Naive B cell (primary cell): ENCODE data around the gene GLE1. TPM values are rescaled to one million over a fixed set of nuclear protein-coding genes. Genes with fewer than 3 reads are reported as not detected.
A peak's percentile ranks its signal among the peaks of the same experiment; 100 is the strongest.
"Not testable (repeated sequence)": the region's sequence is repeated elsewhere in the genome, so short reads cannot be mapped to it uniquely, and the experiment has no call there.

Experiments used
- ATAC-seq, 2 donors: fragments of 150-1000 bp; cut with Tn5 transposase; 2 replicates each; pipeline ENCODE4 v1.10.0; 2021; ENCODE audit warnings: low read depth in 2 of 2, mild to moderate bottlenecking in 2 of 2, moderate library complexity in 2 of 2
- DNase-seq: peaks from one replicate; pipeline ENCODE4 v3.0.0; 2022
- H3K27ac Mint-ChIP-seq, 6 donors: one replicate each; pipeline ENCODE4 v1.8.0; 2020 to 2022; ENCODE audit warnings: mild to moderate bottlenecking in 6 of 6, mixed read lengths in 6 of 6, moderate library complexity in 5 of 6, inconsistent platforms in 2 of 6
- H3K27me3 Mint-ChIP-seq, 3 donors: one replicate each; pipeline ENCODE4 v1.8.0; 2021 to 2022; ENCODE audit warnings: mixed read lengths in 3 of 3, mild to moderate bottlenecking in 1 of 3
- H3K36me3 Mint-ChIP-seq, 2 donors: one replicate each; pipeline ENCODE4 v1.8.0; 2020 to 2022; ENCODE audit warnings: mixed read lengths in 2 of 2, inconsistent platforms in 1 of 2, mild to moderate bottlenecking in 1 of 2
- H3K4me1 Mint-ChIP-seq, 3 donors: one replicate each; pipeline ENCODE4 v1.8.0; 2020 to 2022; ENCODE audit warnings: mixed read lengths in 3 of 3, inconsistent platforms in 1 of 3, mild to moderate bottlenecking in 1 of 3, moderate library complexity in 1 of 3
- H3K4me3 Mint-ChIP-seq, 8 donors: one replicate each; pipeline ENCODE4 v1.8.0; 2020 to 2022; ENCODE audit warnings: mild to moderate bottlenecking in 8 of 8, mixed read lengths in 8 of 8, moderate library complexity in 8 of 8, inconsistent platforms in 2 of 8
- H3K9me3 Mint-ChIP-seq, 7 donors: one replicate each; pipeline ENCODE4 v1.8.0; 2020 to 2022; ENCODE audit warnings: mixed read lengths in 7 of 7, mild to moderate bottlenecking in 5 of 7, inconsistent platforms in 2 of 7, moderate library complexity in 1 of 7
- polyA plus RNA-seq, 6 donors: library from polyadenylated mRNA; unstranded; fragments of 300-500 nt; fragmentation: Illumina TruSeq; gene quantifications; one replicate each; pipeline ENCODE4 v1.2.3, GENCODE V29; 2021; ENCODE audit warnings: low read depth in 6 of 6

The GLE1 gene
- polyA plus RNA-seq, 6 donors from 2014 or later: 18.8 to 34.3 (median 28.5) TPM

DNA sequence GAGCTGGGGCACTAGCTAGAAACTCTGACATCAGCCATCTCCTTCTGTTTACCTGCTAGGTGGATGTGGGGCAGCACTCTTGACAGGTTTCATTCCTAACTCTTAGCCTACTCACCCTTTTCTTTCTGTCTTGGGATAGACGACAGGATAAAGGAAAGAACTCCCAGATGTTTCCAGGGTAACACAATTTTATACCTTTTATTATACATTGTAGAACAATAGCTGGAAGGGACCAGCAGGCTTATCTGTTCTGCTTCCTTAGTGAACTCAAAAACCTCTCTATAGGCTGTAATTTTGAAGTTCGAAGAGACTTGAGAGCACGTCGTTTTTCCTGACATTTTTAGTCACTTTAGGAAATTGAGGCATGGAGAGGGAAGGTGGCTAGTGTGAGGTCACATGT, 61.1 kb downstream of the GLE1 start:
- DNase-seq (no peak), ATAC-seq (no peak)
- no peaks in the 10 kb centered on the region for H3K27me3 Mint-ChIP-seq
- peaks cover 9 to 21% (median 11%) of the 10 kb centered on the region in 3 donors for H3K4me1 Mint-ChIP-seq
- no peaks in the 10 kb centered on the region for H3K9me3 Mint-ChIP-seq
- H3K4me3 Mint-ChIP-seq: no peak overlapping the region
- peaks cover 9 to 17% of the 10 kb centered on the region in 2 donors for H3K36me3 Mint-ChIP-seq
- peak overlapping the region in 2 of 6 donors; percentile 10 to 54 for H3K27ac Mint-ChIP-seq

- no peak for ATAC-seq
- peaks cover 9 to 17% of the 10 kb centered on the region in 2 donors for H3K36me3 Mint-ChIP-seq
These were observed 64.1 kb downstream of the GLE1 start for GRCh38 chr9:128568470-128569078.

GRCh38 chr9:128575469-128575868, 71.0 kb downstream of the GLE1 start:
- ATAC-seq: no peak
- Mint-ChIP-seq H3K36me3 (peaks cover 12 to 16% of the 10 kb centered on the region in 2 donors), H3K27me3 (no peaks in the 10 kb centered on the region), H3K27ac (peak overlapping the region in 1 of 6 donors; percentile 72), H3K4me3 (no peak overlapping the region), H3K9me3 (no peaks in the 10 kb centered on the region), H3K4me1 (no peaks in the 10 kb centered on the region)
- DNase-seq: no peak

More at GRCh38 chr9:128568470-128569078, 64.1 kb downstream of the GLE1 start:
- H3K27me3 Mint-ChIP-seq: no peaks in the 10 kb centered on the region
- no peak overlapping the region for H3K4me3 Mint-ChIP-seq
- peaks cover 7 to 14% (median 9%) of the 10 kb centered on the region in 3 donors for H3K4me1 Mint-ChIP-seq
- H3K9me3 Mint-ChIP-seq: no peaks in the 10 kb centered on the region
- peak overlapping the region in 1 of 6 donors; percentile 40 for H3K27ac Mint-ChIP-seq
- no peak for DNase-seq

- no peak overlapping the region for H3K4me3 Mint-ChIP-seq
- H3K4me1 Mint-ChIP-seq: no peaks in the 10 kb centered on the region
- DNase-seq: no peak
- H3K9me3 Mint-ChIP-seq: no peaks in the 10 kb centered on the region
- no peaks in the 10 kb centered on the region for H3K27me3 Mint-ChIP-seq
- no peak for ATAC-seq
- no peak overlapping the region for H3K27ac Mint-ChIP-seq
- peaks cover 12 to 16% of the 10 kb centered on the region in 2 donors for H3K36me3 Mint-ChIP-seq
These were observed 71.4 kb downstream of the GLE1 start for GRCh38 chr9:128575916-128576315.

- DNase-seq: no peak
- no peak for ATAC-seq
- H3K4me1 Mint-ChIP-seq: no peaks in the 10 kb centered on the region
- H3K27me3 Mint-ChIP-seq: no peaks in the 10 kb centered on the region
- H3K36me3 Mint-ChIP-seq: peaks cover 13 to 16% of the 10 kb centered on the region in 2 donors
- no peak overlapping the region for H3K4me3 Mint-ChIP-seq
- no peaks in the 10 kb centered on the region for H3K9me3 Mint-ChIP-seq
- H3K27ac Mint-ChIP-seq: no peak overlapping the region
These were observed 72.7 kb downstream of the GLE1 start for GRCh38 chr9:128577206-128577605.

- Mint-ChIP-seq H3K36me3 (peaks cover 29 to 30% of the 10 kb centered on the region in 2 donors), H3K27ac (peak overlapping the region in 1 of 6 donors; percentile 11), H3K4me1 (no peaks in the 10 kb centered on the region), H3K9me3 (no peaks in the 10 kb centered on the region), H3K4me3 (no peak overlapping the region), H3K27me3 (no peaks in the 10 kb centered on the region)
- no peak for DNase-seq
- no peak for ATAC-seq
These were observed 74.7 kb downstream of the GLE1 start for GRCh38 chr9:128579194-128579593.

DNA sequence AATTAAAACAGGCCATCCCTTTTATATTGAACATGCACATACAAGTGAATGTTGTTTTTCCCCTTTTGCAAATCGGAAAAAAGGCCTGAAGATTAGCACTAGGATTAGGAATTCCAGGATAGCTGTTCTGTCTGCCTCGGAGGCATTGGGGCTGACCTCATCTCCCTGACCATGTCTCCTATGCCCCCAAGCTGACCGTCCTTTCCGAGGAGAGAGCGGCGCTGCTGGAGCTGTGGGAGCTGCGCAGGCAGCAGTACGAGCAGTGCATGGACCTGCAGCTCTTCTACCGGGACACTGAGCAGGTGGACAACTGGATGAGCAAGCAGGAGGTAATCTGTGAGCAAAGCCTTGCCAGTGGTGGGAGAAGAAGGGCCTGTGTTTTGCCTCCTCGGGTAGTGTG, 76.2 kb downstream of the GLE1 start:
- H3K36me3 Mint-ChIP-seq: peaks cover 30 to 41% of the 10 kb centered on the region in 2 donors
- ATAC-seq: no peak
- no peak for DNase-seq
- no peaks in the 10 kb centered on the region for H3K4me1 Mint-ChIP-seq
- no peak overlapping the region for H3K27ac Mint-ChIP-seq
- no peak overlapping the region for H3K4me3 Mint-ChIP-seq
- no peaks in the 10 kb centered on the region for H3K9me3 Mint-ChIP-seq
- no peaks in the 10 kb centered on the region for H3K27me3 Mint-ChIP-seq

DNA sequence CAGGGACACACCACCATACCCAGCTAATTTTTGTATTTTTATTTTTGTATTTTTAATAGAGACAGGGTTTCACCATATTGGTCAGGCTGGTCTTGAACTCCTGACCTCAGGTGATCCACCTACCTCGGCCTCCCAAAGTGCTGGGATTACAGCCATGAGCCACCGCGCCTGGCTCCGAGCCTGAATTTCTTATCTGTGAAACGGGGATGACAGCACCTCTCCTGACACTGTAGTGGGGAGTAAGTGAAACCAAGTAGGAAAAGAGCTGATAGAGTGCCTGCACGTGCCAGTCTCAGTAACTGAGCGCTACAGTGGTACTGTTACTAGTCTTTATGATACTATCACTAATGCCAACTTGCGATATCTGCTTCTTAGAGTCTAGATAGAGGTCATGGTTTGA, 80.6 kb downstream of the GLE1 start:
- H3K4me1 Mint-ChIP-seq, ATAC-seq, H3K4me3 Mint-ChIP-seq, H3K27me3 Mint-ChIP-seq, DNase-seq, H3K27ac Mint-ChIP-seq, H3K9me3 Mint-ChIP-seq: not testable (repeated sequence)
- peaks cover 24 to 39% of the 10 kb centered on the region in 2 donors for H3K36me3 Mint-ChIP-seq

- H3K27ac Mint-ChIP-seq: peak overlapping the region in 1 of 6 donors; percentile 28
- not testable (repeated sequence) for DNase-seq, H3K27me3 Mint-ChIP-seq, H3K4me1 Mint-ChIP-seq, ATAC-seq, H3K4me3 Mint-ChIP-seq, H3K9me3 Mint-ChIP-seq
- peaks cover 24 to 39% of the 10 kb centered on the region in 2 donors for H3K36me3 Mint-ChIP-seq
These were observed 82.4 kb downstream of the GLE1 start for GRCh38 chr9:128586934-128587333.

DNA sequence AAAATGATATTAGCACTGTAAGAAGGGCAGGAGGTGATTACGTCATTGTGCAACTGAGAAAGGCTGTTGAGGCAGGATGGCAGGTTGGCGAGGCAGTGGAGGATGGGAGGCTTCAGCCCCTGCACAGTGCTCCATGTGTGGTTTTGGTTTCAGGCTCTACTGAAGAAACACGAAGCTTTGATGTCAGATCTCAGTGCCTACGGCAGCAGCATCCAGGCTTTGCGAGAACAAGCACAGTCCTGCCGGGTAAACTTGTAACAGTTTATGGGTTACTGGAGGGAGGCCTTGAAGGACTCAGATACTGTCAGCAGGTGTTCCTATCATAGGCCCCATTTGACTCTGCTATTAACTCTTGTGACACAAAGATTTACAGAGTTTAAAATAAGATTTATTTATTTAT, 82.9 kb downstream of the GLE1 start:
- no peak for DNase-seq
- Mint-ChIP-seq H3K4me3 (no peak overlapping the region), H3K9me3 (no peaks in the 10 kb centered on the region), H3K27me3 (no peaks in the 10 kb centered on the region), H3K36me3 (peaks cover 20 to 39% of the 10 kb centered on the region in 2 donors), H3K27ac (peak overlapping the region in 1 of 6 donors; percentile 28), H3K4me1 (no peaks in the 10 kb centered on the region)
- no peak for ATAC-seq

DNA sequence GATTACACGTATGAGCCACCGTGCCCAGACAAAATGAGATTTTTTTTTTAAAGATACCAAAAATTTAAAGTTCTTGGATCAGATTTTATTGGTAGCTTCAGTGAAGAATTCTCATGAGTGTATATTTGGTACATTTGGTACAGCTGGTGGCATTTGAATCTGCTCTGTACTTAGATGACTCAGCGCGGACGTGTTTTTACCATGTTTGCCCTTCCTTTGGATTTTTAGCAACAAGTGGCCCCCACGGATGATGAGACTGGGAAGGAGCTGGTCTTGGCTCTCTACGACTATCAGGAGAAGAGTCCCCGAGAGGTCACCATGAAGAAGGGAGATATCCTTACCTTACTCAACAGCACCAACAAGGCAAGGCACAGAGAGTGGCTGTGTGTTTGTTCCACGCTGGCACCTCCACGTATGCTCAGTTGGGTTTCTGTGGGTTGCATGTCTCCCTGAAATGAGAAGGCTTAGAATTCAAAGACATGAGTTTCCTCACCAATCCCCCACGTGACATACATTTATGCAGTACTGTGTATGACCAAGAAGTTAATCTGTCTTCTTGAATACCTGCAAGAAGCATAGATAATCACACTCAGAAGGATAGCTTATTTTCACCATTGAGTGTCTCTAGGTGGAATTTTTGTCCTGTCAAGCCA, 84.2 kb downstream of the GLE1 start:
- no peaks in the 10 kb centered on the region for H3K27me3 Mint-ChIP-seq
- DNase-seq (no peak), ATAC-seq (no peak)
- H3K4me1 Mint-ChIP-seq: no peaks in the 10 kb centered on the region
- peaks cover 15 to 34% of the 10 kb centered on the region in 2 donors for H3K36me3 Mint-ChIP-seq
- H3K27ac Mint-ChIP-seq: peak overlapping the region in 1 of 6 donors; percentile 67
- H3K4me3 Mint-ChIP-seq: no peak overlapping the region
- H3K9me3 Mint-ChIP-seq: no peaks in the 10 kb centered on the region

Other genes starting within 250 kb of the GLE1 start
- gene GOLGA2, start 228.7 kb upstream of the GLE1 start, polyA plus RNA-seq: 10 to 100 TPM in 1 of 6 donors, 1 to 10 TPM in 5; 4.6 to 10.3 (median 8.1) TPM
- 10 to 100 TPM; 22.6 to 33.7 (median 26.3) TPM for gene SWI5, start 228.4 kb upstream of the GLE1 start, polyA plus RNA-seq
- 10 to 100 TPM; 12.7 to 23.4 (median 22.1) TPM for gene TRUB2, start 182.3 kb upstream of the GLE1 start, polyA plus RNA-seq
- 10 to 100 TPM; 25.5 to 37.5 (median 31.3) TPM for gene COQ4, start 181.9 kb upstream of the GLE1 start, polyA plus RNA-seq
- 1 to 10 TPM in 5 of 6 donors, not detected in 1; 2.3 to 6.8 (median 3.6) TPM for gene SLC27A4, start 164.2 kb upstream of the GLE1 start, polyA plus RNA-seq
- gene URM1, start 133.3 kb upstream of the GLE1 start, polyA plus RNA-seq: 10 to 100 TPM; 36.9 to 44.3 (median 42.0) TPM
- under 1 TPM in 5 of 6 donors, not detected in 1; 0.31 to 0.71 (median 0.37) TPM for gene CERCAM, start 83.9 kb upstream of the GLE1 start, polyA plus RNA-seq
- 10 to 100 TPM; 11.2 to 29.9 (median 18.4) TPM for gene ODF2, start 48.7 kb upstream of the GLE1 start, polyA plus RNA-seq
- 10 to 100 TPM in 5 of 6 donors, 1 to 10 TPM in 1; 2.3 to 72.4 (median 31.4) TPM for gene SPTAN1, start 47.9 kb downstream of the GLE1 start, polyA plus RNA-seq
- gene DYNC2I2, start 152.1 kb downstream of the GLE1 start, polyA plus RNA-seq: 10 to 100 TPM; 36.8 to 76.4 (median 49.7) TPM
- 100 to 1,000 TPM; 186 to 306 (median 222) TPM for gene SET, start 184.5 kb downstream of the GLE1 start, polyA plus RNA-seq
- gene PKN3, start 197.8 kb downstream of the GLE1 start, polyA plus RNA-seq: under 1 TPM in 5 of 6 donors, not detected in 1; 0.12 to 0.92 (median 0.50) TPM
- 10 to 100 TPM; 17.9 to 47.6 (median 43.2) TPM for gene ZDHHC12, start 219.4 kb downstream of the GLE1 start, polyA plus RNA-seq